ENCODE measurements around the gene CADM2.
A peak's percentile ranks its signal among the peaks of the same experiment; 100 is the strongest.
"Not testable (repeated sequence)": the region's sequence is repeated elsewhere in the genome, so short reads cannot be mapped to it uniquely, and the experiment has no call there.

The CADM2 gene

GRCh38 chr3:85504129-85504784 is 545.5 kb downstream of the CADM2 start:
- H3K4me1 Mint-ChIP-seq, H3K36me3 Mint-ChIP-seq, H3K27me3 Mint-ChIP-seq, H3K9me3 Mint-ChIP-seq, CTCF ChIA-PET: not testable (repeated sequence)
- Mint-ChIP-seq H3K4me3 (peak overlapping the region; percentile 53), H3K27ac (peak overlapping the region; percentile 67)
- peak; percentile 20 for DNase-seq

- H3K27ac Mint-ChIP-seq, H3K4me3 Mint-ChIP-seq, H3K27me3 Mint-ChIP-seq, H3K9me3 Mint-ChIP-seq, H3K36me3 Mint-ChIP-seq, DNase-seq, H3K4me1 Mint-ChIP-seq, CTCF ChIA-PET: not testable (repeated sequence)
These were observed 546.2 kb downstream of the CADM2 start for GRCh38 chr3:85504785-85505511.

- H3K27ac Mint-ChIP-seq, H3K36me3 Mint-ChIP-seq, H3K4me3 Mint-ChIP-seq, DNase-seq, H3K4me1 Mint-ChIP-seq, CTCF ChIA-PET, H3K9me3 Mint-ChIP-seq, H3K27me3 Mint-ChIP-seq: not testable (repeated sequence)
These were observed 548.3 kb downstream of the CADM2 start for GRCh38 chr3:85507052-85507451.

GRCh38 chr3:85508659-85509058 is 549.9 kb downstream of the CADM2 start:
- no peaks in the 10 kb centered on the region for H3K27me3 Mint-ChIP-seq
- H3K4me1 Mint-ChIP-seq = no peaks in the 10 kb centered on the region
- H3K27ac Mint-ChIP-seq = no peak overlapping the region
- H3K36me3 Mint-ChIP-seq = no peaks in the 10 kb centered on the region
- CTCF ChIA-PET = no interaction called here
- peaks cover 4% of the 10 kb centered on the region for H3K9me3 Mint-ChIP-seq
- no peak overlapping the region for H3K4me3 Mint-ChIP-seq
- DNase-seq = no peak

- CTCF ChIA-PET = no interaction called here
- Mint-ChIP-seq H3K27ac (no peak overlapping the region), H3K4me3 (no peak overlapping the region), H3K4me1 (no peaks in the 10 kb centered on the region), H3K27me3 (no peaks in the 10 kb centered on the region), H3K9me3 (no peaks in the 10 kb centered on the region), H3K36me3 (no peaks in the 10 kb centered on the region)
- no peak for DNase-seq
These were observed 557.4 kb downstream of the CADM2 start for GRCh38 chr3:85516146-85516545.

- H3K27ac Mint-ChIP-seq = no peak overlapping the region
- no peak overlapping the region for H3K4me3 Mint-ChIP-seq
- H3K36me3 Mint-ChIP-seq = no peaks in the 10 kb centered on the region
- no peaks in the 10 kb centered on the region for H3K27me3 Mint-ChIP-seq
- DNase-seq = no peak
- CTCF ChIA-PET = no interaction called here
- no peaks in the 10 kb centered on the region for H3K4me1 Mint-ChIP-seq
- H3K9me3 Mint-ChIP-seq = no peaks in the 10 kb centered on the region
These were observed 565.3 kb downstream of the CADM2 start for GRCh38 chr3:85524104-85524503.

- peaks cover 3% of the 10 kb centered on the region for H3K9me3 Mint-ChIP-seq
- no peaks in the 10 kb centered on the region for H3K27me3 Mint-ChIP-seq
- CTCF ChIA-PET = no interaction called here
- DNase-seq = no peak
- H3K4me1 Mint-ChIP-seq = no peaks in the 10 kb centered on the region
- H3K36me3 Mint-ChIP-seq = no peaks in the 10 kb centered on the region
- no peak overlapping the region for H3K27ac Mint-ChIP-seq
- no peak overlapping the region for H3K4me3 Mint-ChIP-seq
These were observed 566.5 kb downstream of the CADM2 start for GRCh38 chr3:85525264-85525663.

GRCh38 chr3:85533586-85533985 is 574.8 kb downstream of the CADM2 start:
- no peaks in the 10 kb centered on the region for H3K36me3 Mint-ChIP-seq
- H3K4me3 Mint-ChIP-seq = no peak overlapping the region
- no peak overlapping the region for H3K27ac Mint-ChIP-seq
- H3K9me3 Mint-ChIP-seq = peaks cover 14% of the 10 kb centered on the region
- no peak for DNase-seq
- H3K27me3 Mint-ChIP-seq = no peaks in the 10 kb centered on the region
- CTCF ChIA-PET = no interaction called here
- no peaks in the 10 kb centered on the region for H3K4me1 Mint-ChIP-seq

- no peak for DNase-seq
- Mint-ChIP-seq H3K4me1 (no peaks in the 10 kb centered on the region), H3K4me3 (no peak overlapping the region), H3K9me3 (peaks cover 12% of the 10 kb centered on the region), H3K27me3 (no peaks in the 10 kb centered on the region), H3K27ac (no peak overlapping the region), H3K36me3 (no peaks in the 10 kb centered on the region)
- CTCF ChIA-PET = no interaction called here
These were observed 576.7 kb downstream of the CADM2 start for GRCh38 chr3:85535517-85535916.

- H3K27me3 Mint-ChIP-seq = no peaks in the 10 kb centered on the region
- H3K9me3 Mint-ChIP-seq = no peaks in the 10 kb centered on the region
- no peak for DNase-seq
- CTCF ChIA-PET = no interaction called here
- H3K36me3 Mint-ChIP-seq = no peaks in the 10 kb centered on the region
- no peak overlapping the region for H3K27ac Mint-ChIP-seq
- no peaks in the 10 kb centered on the region for H3K4me1 Mint-ChIP-seq
- no peak overlapping the region for H3K4me3 Mint-ChIP-seq
These were observed 580.4 kb downstream of the CADM2 start for GRCh38 chr3:85539232-85539631.

GRCh38 chr3:85554153-85554552 is 595.4 kb downstream of the CADM2 start:
- CTCF ChIA-PET = no interaction called here
- Mint-ChIP-seq H3K27ac (no peak overlapping the region), H3K4me1 (no peaks in the 10 kb centered on the region), H3K9me3 (no peaks in the 10 kb centered on the region), H3K4me3 (no peak overlapping the region), H3K36me3 (no peaks in the 10 kb centered on the region), H3K27me3 (no peaks in the 10 kb centered on the region)
- DNase-seq = no peak

GRCh38 chr3:85560088-85560785 is 601.4 kb downstream of the CADM2 start:
- no peak for DNase-seq
- CTCF ChIA-PET = interaction anchor here (1.1 kb wide), 1 partner anchor 15 kb away, joined by 3 read pairs; no protein-coding TSS in a partner anchor
- Mint-ChIP-seq H3K4me3 (no peak overlapping the region), H3K27ac (no peak overlapping the region), H3K4me1 (no peaks in the 10 kb centered on the region), H3K9me3 (no peaks in the 10 kb centered on the region), H3K36me3 (no peaks in the 10 kb centered on the region), H3K27me3 (no peaks in the 10 kb centered on the region)

- Mint-ChIP-seq H3K4me1 (no peaks in the 10 kb centered on the region), H3K27ac (no peak overlapping the region), H3K27me3 (no peaks in the 10 kb centered on the region), H3K9me3 (no peaks in the 10 kb centered on the region), H3K36me3 (no peaks in the 10 kb centered on the region), H3K4me3 (no peak overlapping the region)
- CTCF ChIA-PET = interaction anchor here (1.6 kb wide), 1 partner anchor 9 kb away, joined by 3 read pairs; no protein-coding TSS in a partner anchor
- peak; percentile 35 for DNase-seq
These were observed 608.4 kb downstream of the CADM2 start for GRCh38 chr3:85567071-85567676.

GRCh38 chr3:85570819-85571218 is 612.0 kb downstream of the CADM2 start:
- no peak overlapping the region for H3K27ac Mint-ChIP-seq
- H3K4me3 Mint-ChIP-seq = no peak overlapping the region
- H3K27me3 Mint-ChIP-seq = no peaks in the 10 kb centered on the region
- H3K9me3 Mint-ChIP-seq = no peaks in the 10 kb centered on the region
- H3K36me3 Mint-ChIP-seq = no peaks in the 10 kb centered on the region
- CTCF ChIA-PET = interaction anchor here (1.3 kb wide), 1 partner anchor 8 kb away, joined by 4 read pairs; no protein-coding TSS in a partner anchor
- no peak for DNase-seq
- H3K4me1 Mint-ChIP-seq = no peaks in the 10 kb centered on the region

All from activated naive CD4-positive, alpha-beta T cell treated with anti-CD3 and anti-CD28 coated beads, Interleukin-2, amount 10 ng/mL, durations not matched to agents 7 days and 5 days (primary cell).